Common myeloid progenitor, CD34-positive (primary cell): ENCODE results near the gene PHF21A.

Source experiments
- CTCF ChIA-PET: fragments of 350-600 bp; sonication (Branson Sonifier 250); formaldehyde crosslinking; loops from one replicate; lab custom pipeline; 2021; ENCODE audit warnings: antibody characterized with exemption; lab: Charles Lee
- POLR2A ChIA-PET: fragments of 350-600 bp; sonication (Branson Sonifier 250); formaldehyde crosslinking; loops from one replicate; lab custom pipeline; 2021; ENCODE audit warnings: antibody characterized with exemption; lab: Charles Lee
- DNase-seq, 3 donors: peaks; one replicate each; pipeline versions ENCODE4 v3.0.0 to v3.0.0-alpha.2; 2013
- H3K27ac ChIP-seq, 2 experiments: 1 replicate in 1 of 2; 2 replicates in 1 of 2; pipeline ENCODE4 v1.7.0; 2013; ENCODE audit warnings: inconsistent platforms in 2 of 2, low read length in 2 of 2, mild to moderate bottlenecking in 2 of 2, low read depth in 1 of 2, moderate library complexity in 1 of 2; ENCODE audit not compliant: severe bottlenecking in 2 of 2, insufficient read depth in 1 of 2, poor library complexity in 1 of 2
- H3K27me3 ChIP-seq, 5 experiments: replicated peaks in 2 of 5; 1 replicate in 3 of 5; 2 replicates in 2 of 5; pipeline versions ENCODE4 v1.6.1 to v1.7.0; 2013; ENCODE audit warnings: low read length in 4 of 5, mild to moderate bottlenecking in 2 of 5, moderate library complexity in 2 of 5, inconsistent platforms in 1 of 5; ENCODE audit not compliant: insufficient read depth in 5 of 5, control insufficient read depth in 4 of 5
- H3K36me3 ChIP-seq, 4 experiments: 1 replicate in 2 of 4; 2 replicates in 2 of 4; pipeline versions ENCODE4 v1.6.1 to v1.7.0; 2013; ENCODE audit warnings: low read length in 3 of 4, control low read depth in 1 of 4, mild to moderate bottlenecking in 1 of 4; ENCODE audit not compliant: control insufficient read depth in 4 of 4, insufficient read depth in 4 of 4
- H3K4me1 ChIP-seq, 4 experiments: 1 replicate in 3 of 4; 2 replicates in 1 of 4; pipeline versions ENCODE4 v1.6.1 to v1.7.1; 2013; ENCODE audit warnings: low read length in 3 of 4, mild to moderate bottlenecking in 3 of 4, control low read depth in 1 of 4, inconsistent platforms in 1 of 4, moderate library complexity in 1 of 4; ENCODE audit not compliant: control insufficient read depth in 4 of 4, insufficient read depth in 4 of 4; ENCODE audit errors: control extremely low read depth in 1 of 4
- H3K4me3 ChIP-seq, 7 experiments: 1 replicate in 4 of 7; 2 replicates in 3 of 7; pipeline versions ENCODE4 v1.5.1 to v1.7.0; 2013; ENCODE audit warnings: mild to moderate bottlenecking in 7 of 7, low read length in 6 of 7, moderate library complexity in 6 of 7, inconsistent platforms in 2 of 7, low read depth in 2 of 7, control low read depth in 1 of 7; ENCODE audit not compliant: insufficient read depth in 4 of 7, control insufficient read depth in 1 of 7; ENCODE audit errors: extremely low read depth in 1 of 7
- H3K9me3 ChIP-seq, 5 experiments: 1 replicate in 4 of 5; 2 replicates in 1 of 5; pipeline versions ENCODE4 v1.6.1 to v1.7.1; 2013; ENCODE audit warnings: low read length in 4 of 5, mild to moderate bottlenecking in 2 of 5, inconsistent platforms in 1 of 5, low read depth in 1 of 5, moderate library complexity in 1 of 5; ENCODE audit not compliant: control insufficient read depth in 4 of 5, insufficient read depth in 2 of 5; ENCODE audit errors: control extremely low read depth in 1 of 5
- WGBS: methylation state at CpG from one replicate; pipeline ENCODE4 v1.1.5; 2013; ENCODE audit not compliant: insufficient coverage; 5-methylcytosine and 5-hydroxymethylcytosine counted together

PHF21A gene

GRCh38 chr11:45930951-45931570 lies 190.2 kb downstream of the PHF21A start:
- CTCF ChIA-PET: interaction anchor here (1.0 kb wide), 2 partner anchors 34 to 59 kb away, joined by 3 to 4 read pairs; no protein-coding TSS in a partner anchor
- Histone ChIP-seq H3K36me3 (peaks cover 6 to 52% (median 24%) of the 10 kb centered on the region in 4 experiments), H3K9me3 (no peaks in the 10 kb centered on the region), H3K4me3 (no peak overlapping the region), H3K4me1 (peaks cover 0 to 14% (median 10%) of the 10 kb centered on the region in 4 experiments), H3K27ac (no peak overlapping the region), H3K27me3 (no peaks in the 10 kb centered on the region)
- POLR2A ChIA-PET: no interaction called here
- DNase-seq: no peak
- WGBS: 91% methylated on average over 5 of the region's 8 CpGs

GRCh38 chr11:45930031-45930794 lies 191.0 kb downstream of the PHF21A start:
- ChIA-PET POLR2A (interaction anchor here (0.8 kb wide), 1 partner anchor 29 kb away, joined by 3 read pairs; no protein-coding TSS in a partner anchor), CTCF (interaction anchor here (1.0 kb wide), 3 partner anchors 35 to 58 kb away, joined by 3 to 4 read pairs (median 3); no protein-coding TSS in a partner anchor)
- peak; percentile 41 to 85 (median 72) for DNase-seq
- Histone ChIP-seq H3K27ac (no peak overlapping the region), H3K4me1 (peaks cover 0 to 14% (median 10%) of the 10 kb centered on the region in 4 experiments), H3K4me3 (no peak overlapping the region), H3K9me3 (no peaks in the 10 kb centered on the region), H3K27me3 (no peaks in the 10 kb centered on the region), H3K36me3 (peaks cover 4 to 43% (median 22%) of the 10 kb centered on the region in 4 experiments)
- 63% methylated on average over 14 of the region's 14 CpGs for WGBS

- WGBS: 73% methylated on average over 5 of the region's 10 CpGs
- H3K36me3 ChIP-seq: peaks cover 3 to 37% (median 16%) of the 10 kb centered on the region in 4 experiments
- CTCF ChIA-PET: interaction anchor here (1.0 kb wide), 1 partner anchor 54 kb away, joined by 3 read pairs; no protein-coding TSS in a partner anchor
- H3K4me3 ChIP-seq: no peak overlapping the region
- H3K4me1 ChIP-seq: peaks cover 0 to 14% (median 10%) of the 10 kb centered on the region in 4 experiments
- POLR2A ChIA-PET: interaction anchor here (0.8 kb wide), 1 partner anchor 28 kb away, joined by 3 read pairs; no protein-coding TSS in a partner anchor
- DNase-seq: no peak
- no peak overlapping the region for H3K27ac ChIP-seq
- no peaks in the 10 kb centered on the region for H3K9me3 ChIP-seq
- H3K27me3 ChIP-seq: peaks cover 0 to 4% (median 0%) of the 10 kb centered on the region in 5 experiments
Observed at GRCh38 chr11:45929486-45930030, 191.7 kb downstream of the PHF21A start.

GRCh38 chr11:45928535-45929215 lies 192.6 kb downstream of the PHF21A start:
- CTCF ChIA-PET: interaction anchor here (0.6 to 1.4 kb wide), 2 partner anchors 67 to 607 kb away, joined by 3 to 4 read pairs; no protein-coding TSS in a partner anchor

GRCh38 chr11:45927684-45928413 lies 193.4 kb downstream of the PHF21A start:
- Histone ChIP-seq H3K36me3 (peaks cover 2 to 20% (median 4%) of the 10 kb centered on the region in 4 experiments), H3K9me3 (no peaks in the 10 kb centered on the region), H3K4me3 (no peak overlapping the region), H3K27me3 (peaks cover 0 to 18% (median 6%) of the 10 kb centered on the region in 5 experiments), H3K27ac (no peak overlapping the region), H3K4me1 (peaks cover 0 to 21% (median 17%) of the 10 kb centered on the region in 4 experiments)
- POLR2A ChIA-PET: no interaction called here
- WGBS: 99% methylated on average over 21 of the region's 27 CpGs
- DNase-seq: no peak
- CTCF ChIA-PET: interaction anchor here (0.6 to 1.4 kb wide), 2 partner anchors 68 to 608 kb away, joined by 3 to 4 read pairs; no protein-coding TSS in a partner anchor

More at GRCh38 chr11:45928535-45929215, 192.6 kb downstream of the PHF21A start:
- no peak for DNase-seq
- Histone ChIP-seq H3K36me3 (peaks cover 3 to 28% (median 8%) of the 10 kb centered on the region in 4 experiments), H3K27ac (no peak overlapping the region), H3K27me3 (peaks cover 0 to 10% (median 3%) of the 10 kb centered on the region in 5 experiments), H3K9me3 (no peaks in the 10 kb centered on the region), H3K4me3 (no peak overlapping the region), H3K4me1 (peaks cover 0 to 14% (median 10%) of the 10 kb centered on the region in 4 experiments)
- WGBS: 92% methylated on average over 12 of the region's 13 CpGs
- POLR2A ChIA-PET: no interaction called here

- Histone ChIP-seq H3K36me3 (peaks cover 0 to 14% (median 4%) of the 10 kb centered on the region in 4 experiments), H3K27me3 (peaks cover 0 to 24% (median 6%) of the 10 kb centered on the region in 5 experiments), H3K9me3 (no peaks in the 10 kb centered on the region), H3K4me3 (no peak overlapping the region), H3K27ac (no peak overlapping the region), H3K4me1 (peaks cover 0 to 26% (median 22%) of the 10 kb centered on the region in 4 experiments)
- DNase-seq: peak in 1 of 3 donors; percentile 43
- CTCF ChIA-PET: interaction anchor here (0.9 to 1.4 kb wide), 4 partner anchors 9 to 69 kb away, joined by 3 to 4 read pairs (median 4); partner anchors contain the start of gene PEX16
- POLR2A ChIA-PET: no interaction called here
- WGBS: 37% methylated on average over 15 of the region's 15 CpGs
Observed at GRCh38 chr11:45927332-45927683, 193.9 kb downstream of the PHF21A start.
